Brain microvascular endothelial cell (primary cell): ENCODE results near the gene ABCC10.
"Not testable (repeated sequence)": the region's sequence is repeated elsewhere in the genome, so short reads cannot be mapped to it uniquely, and the experiment has no call there.

Experiments
- DNase-seq: peaks from one replicate; pipeline ENCODE4 v3.0.0-alpha.2; 2020
- H3K27ac ChIP-seq: fragments of 250-450 bp; sonication (Bioruptor Pico); 2 replicates; pipeline ENCODE4 v1.5.1; 2020; ENCODE audit warnings: mild to moderate bottlenecking, moderate library complexity
- H3K27me3 ChIP-seq: fragments of 250-450 bp; sonication (Bioruptor Pico); replicated peaks from 2 replicates; pipeline ENCODE4 v1.5.1; 2020; ENCODE audit warnings: mild to moderate bottlenecking
- H3K36me3 ChIP-seq: fragments of 250-450 bp; sonication (Bioruptor Pico); replicated peaks from 2 replicates; pipeline ENCODE4 v1.5.1; 2020; ENCODE audit warnings: mild to moderate bottlenecking
- H3K4me3 ChIP-seq: 2 replicates; pipeline ENCODE4 v1.5.1; 2011; ENCODE audit warnings: low read depth, mild to moderate bottlenecking, control low read depth, low read length, moderate library complexity
- in situ Hi-C: cut with HindIII; loops from 2 replicates; pipeline ENCODE4 v1.10.0; 2017; ENCODE audit warnings: low sequenced_read_pairs, low pct_ligation_motif_present
- TF ChIP-seq, protein P1 (sequence below): IDR thresholded peaks from 2 replicates; pipeline ENCODE4 v1.5.1; 2011; ENCODE audit warnings: low read depth, mild to moderate bottlenecking, moderate library complexity, low read length, control low read depth, inconsistent platforms; ENCODE audit errors: missing control alignments

ABCC10 gene

DNA sequence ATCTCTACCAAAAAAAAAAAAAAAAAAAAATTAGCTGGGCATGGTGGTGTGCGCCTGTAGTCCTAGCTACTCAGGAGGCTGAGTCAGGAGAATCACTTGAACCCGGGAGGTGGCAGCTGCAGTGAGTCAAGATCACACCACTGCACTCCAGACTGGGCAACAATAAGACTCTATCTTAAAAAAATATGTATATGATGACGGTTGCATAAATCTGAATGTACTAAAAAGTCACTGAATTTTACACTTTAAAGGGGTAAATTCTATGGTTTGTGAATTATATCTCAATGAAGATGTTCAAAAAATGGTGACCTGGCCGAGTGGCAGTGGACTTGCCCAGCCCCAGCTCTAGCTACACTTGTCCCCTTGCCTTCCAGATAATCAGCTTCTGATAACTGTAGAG, 10.4 kb upstream of the ABCC10 start:
- no peaks in the 10 kb centered on the region for H3K36me3 ChIP-seq
- DNase-seq = no peak
- no peaks in the 10 kb centered on the region for H3K27me3 ChIP-seq
- no peak overlapping the region for H3K27ac ChIP-seq
- TF ChIP-seq, protein P1, sequence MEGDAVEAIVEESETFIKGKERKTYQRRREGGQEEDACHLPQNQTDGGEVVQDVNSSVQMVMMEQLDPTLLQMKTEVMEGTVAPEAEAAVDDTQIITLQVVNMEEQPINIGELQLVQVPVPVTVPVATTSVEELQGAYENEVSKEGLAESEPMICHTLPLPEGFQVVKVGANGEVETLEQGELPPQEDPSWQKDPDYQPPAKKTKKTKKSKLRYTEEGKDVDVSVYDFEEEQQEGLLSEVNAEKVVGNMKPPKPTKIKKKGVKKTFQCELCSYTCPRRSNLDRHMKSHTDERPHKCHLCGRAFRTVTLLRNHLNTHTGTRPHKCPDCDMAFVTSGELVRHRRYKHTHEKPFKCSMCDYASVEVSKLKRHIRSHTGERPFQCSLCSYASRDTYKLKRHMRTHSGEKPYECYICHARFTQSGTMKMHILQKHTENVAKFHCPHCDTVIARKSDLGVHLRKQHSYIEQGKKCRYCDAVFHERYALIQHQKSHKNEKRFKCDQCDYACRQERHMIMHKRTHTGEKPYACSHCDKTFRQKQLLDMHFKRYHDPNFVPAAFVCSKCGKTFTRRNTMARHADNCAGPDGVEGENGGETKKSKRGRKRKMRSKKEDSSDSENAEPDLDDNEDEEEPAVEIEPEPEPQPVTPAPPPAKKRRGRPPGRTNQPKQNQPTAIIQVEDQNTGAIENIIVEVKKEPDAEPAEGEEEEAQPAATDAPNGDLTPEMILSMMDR = no peak
- in situ Hi-C loops = no loop called here
- no peak overlapping the region for H3K4me3 ChIP-seq

DNA sequence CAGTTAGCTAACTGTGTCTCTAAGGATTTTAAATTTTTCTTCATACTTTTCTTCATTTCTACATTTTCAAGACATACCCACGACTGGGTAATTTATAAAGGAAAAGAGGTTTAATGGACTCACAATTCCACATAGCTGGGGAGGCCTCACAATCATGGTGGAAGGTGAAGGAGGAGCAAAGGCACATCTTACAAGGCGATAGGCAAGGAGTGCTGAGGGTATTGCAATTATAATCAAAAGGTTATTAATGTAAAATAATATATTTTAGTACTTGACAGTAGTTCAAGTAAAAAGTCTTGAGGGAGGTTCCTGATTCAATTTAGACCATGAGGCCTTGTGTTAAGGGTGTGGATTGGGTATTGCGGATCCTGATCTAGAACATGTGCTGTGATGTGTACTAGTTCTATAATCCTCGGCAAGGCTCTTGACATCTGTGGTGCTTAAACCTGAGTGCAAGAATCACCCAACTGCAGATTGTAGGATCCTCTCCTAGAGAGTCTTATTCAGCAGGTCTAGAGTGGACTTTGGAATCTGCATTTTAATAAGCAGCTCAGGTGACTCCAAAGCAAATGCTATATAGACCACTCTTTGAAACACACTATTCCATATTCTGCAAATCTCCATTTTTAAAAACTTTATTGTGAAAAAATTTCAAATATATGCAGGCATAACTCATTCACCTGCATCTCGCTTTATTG, 7.2 kb upstream of the ABCC10 start:
- in situ Hi-C loops = no loop called here

DNA sequence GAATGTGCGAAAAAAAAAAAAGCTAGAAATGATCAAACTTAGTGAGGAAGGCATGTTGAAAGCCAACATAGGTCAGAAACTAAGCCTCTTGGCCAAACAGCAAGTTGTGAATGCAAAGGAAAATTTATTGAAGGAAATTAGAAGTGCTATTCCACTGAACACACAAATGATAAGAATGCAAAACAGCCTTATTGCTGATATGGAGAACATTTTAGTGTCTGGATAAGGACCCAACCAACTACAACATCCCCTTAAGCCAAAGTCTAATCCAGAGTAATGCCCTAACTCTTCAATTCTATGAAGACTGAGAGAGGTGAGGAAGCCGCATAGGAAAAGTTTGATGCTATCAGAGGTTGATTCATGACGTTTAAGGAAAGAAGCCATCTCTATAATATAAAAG, 5.5 kb upstream of the ABCC10 start:
- no peaks in the 10 kb centered on the region for H3K36me3 ChIP-seq
- no peak overlapping the region for H3K27ac ChIP-seq
- in situ Hi-C loops = no loop called here
- H3K4me3 ChIP-seq = no peak overlapping the region
- H3K27me3 ChIP-seq = no peaks in the 10 kb centered on the region
- no peak for DNase-seq
- TF ChIP-seq, protein P1 = no peak

More for the DNA sequence above, 7.2 kb upstream of the ABCC10 start:
- no peak overlapping the region for H3K4me3 ChIP-seq
- TF ChIP-seq, protein P1 = no peak
- no peak overlapping the region for H3K27ac ChIP-seq
- no peaks in the 10 kb centered on the region for H3K27me3 ChIP-seq
- no peak for DNase-seq
- H3K36me3 ChIP-seq = no peaks in the 10 kb centered on the region

DNA sequence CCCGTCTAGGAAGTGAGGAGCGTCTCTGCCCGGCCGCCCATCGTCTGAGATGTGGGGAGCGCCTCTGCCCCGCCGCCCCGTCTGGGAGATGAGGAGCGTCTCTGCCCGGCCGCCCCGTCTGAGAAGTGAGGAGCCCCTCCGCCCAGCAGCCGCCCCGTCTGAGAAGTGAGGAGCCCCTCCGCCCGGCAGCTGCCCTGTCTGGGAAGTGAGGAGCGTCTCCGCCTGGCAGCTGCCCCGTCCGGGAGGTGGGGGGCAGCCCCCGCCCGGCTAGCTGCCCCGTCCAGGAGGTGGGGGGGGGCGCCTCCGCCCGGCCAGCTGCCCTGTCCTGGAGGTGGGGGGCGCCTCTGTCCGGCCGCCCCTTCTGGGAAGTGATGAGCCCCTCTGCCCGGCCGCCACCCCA, 2.3 kb upstream of the ABCC10 start:
- H3K4me3 ChIP-seq, H3K27ac ChIP-seq, H3K36me3 ChIP-seq, DNase-seq, H3K27me3 ChIP-seq, in situ Hi-C loops: not testable (repeated sequence)

DNA sequence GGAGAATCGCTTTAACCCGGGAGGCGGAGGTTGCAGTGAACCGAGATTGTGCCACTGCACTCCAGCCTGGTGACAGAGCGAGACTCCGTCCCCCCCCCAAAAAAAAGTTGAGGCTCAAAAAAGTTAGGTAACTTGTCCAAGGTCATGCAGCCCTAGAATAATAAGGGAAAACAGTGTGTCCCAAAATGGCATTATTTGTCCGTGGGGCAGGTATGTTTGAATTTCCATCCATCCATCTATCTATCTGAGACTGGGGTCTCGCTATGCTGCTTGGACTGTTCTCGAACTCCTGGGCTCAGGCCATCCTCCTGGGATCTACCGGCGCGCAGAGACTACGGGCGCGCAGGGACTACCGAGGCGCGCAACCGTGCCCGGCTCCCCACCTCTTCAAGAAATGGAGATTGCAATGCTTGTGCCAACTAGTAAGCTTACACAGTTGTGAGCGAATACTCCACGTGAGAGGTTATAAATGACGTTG, 374 bp upstream of the ABCC10 start:
- in situ Hi-C loops = no loop called here
- peak overlapping the region; percentile 75 for H3K27ac ChIP-seq

DNA sequence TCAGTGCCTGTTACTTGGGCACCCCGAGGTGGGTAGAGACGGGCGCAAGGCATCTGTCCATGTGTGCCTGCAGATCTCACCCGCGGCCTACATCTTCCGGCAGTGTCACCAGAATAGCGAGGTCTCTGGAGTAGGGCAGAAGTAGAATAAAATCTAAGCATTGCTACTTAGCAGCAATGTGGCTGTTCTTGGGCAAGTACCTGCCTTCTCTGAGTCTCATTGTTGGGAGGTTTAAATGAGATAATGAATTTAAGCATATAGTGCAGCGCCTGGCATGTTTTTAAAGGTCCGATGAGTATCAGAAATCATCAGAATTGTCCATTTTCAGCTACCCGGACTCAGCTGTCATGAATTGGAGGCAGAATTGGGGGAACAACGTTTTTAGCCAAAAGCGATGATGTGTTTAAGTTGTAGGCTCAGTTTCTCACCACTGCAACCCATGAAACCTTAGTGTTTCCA, 800 bp downstream of the ABCC10 start:
- TF ChIP-seq, protein P1 = no peak
- no peaks in the 10 kb centered on the region for H3K27me3 ChIP-seq
- H3K27ac ChIP-seq = peak overlapping the region; percentile 75
- in situ Hi-C loops = no loop called here
- peaks cover 7% of the 10 kb centered on the region for H3K36me3 ChIP-seq
- DNase-seq = no peak
- H3K4me3 ChIP-seq = peak overlapping the region; percentile 98

More for the DNA sequence above, 374 bp upstream of the ABCC10 start:
- TF ChIP-seq, protein P1 = no peak
- Histone ChIP-seq H3K27me3 (no peaks in the 10 kb centered on the region), H3K36me3 (peaks cover 2% of the 10 kb centered on the region), H3K4me3 (peak overlapping the region; percentile 98)
- DNase-seq = no peak
